Activated CD4-positive, alpha-beta T cell treated with anti-CD3 and anti-CD28 coated beads for 4 hours (primary cell): ENCODE measurements around the gene PKIG.
"Not testable (repeated sequence)": the region's sequence is repeated elsewhere in the genome, so short reads cannot be mapped to it uniquely, and the experiment has no call there.

Source experiments
- DNase-seq, 2 donors: peaks; one replicate each; pipeline ENCODE4 v3.0.0-alpha.2; 2020

Gene PKIG

DNA sequence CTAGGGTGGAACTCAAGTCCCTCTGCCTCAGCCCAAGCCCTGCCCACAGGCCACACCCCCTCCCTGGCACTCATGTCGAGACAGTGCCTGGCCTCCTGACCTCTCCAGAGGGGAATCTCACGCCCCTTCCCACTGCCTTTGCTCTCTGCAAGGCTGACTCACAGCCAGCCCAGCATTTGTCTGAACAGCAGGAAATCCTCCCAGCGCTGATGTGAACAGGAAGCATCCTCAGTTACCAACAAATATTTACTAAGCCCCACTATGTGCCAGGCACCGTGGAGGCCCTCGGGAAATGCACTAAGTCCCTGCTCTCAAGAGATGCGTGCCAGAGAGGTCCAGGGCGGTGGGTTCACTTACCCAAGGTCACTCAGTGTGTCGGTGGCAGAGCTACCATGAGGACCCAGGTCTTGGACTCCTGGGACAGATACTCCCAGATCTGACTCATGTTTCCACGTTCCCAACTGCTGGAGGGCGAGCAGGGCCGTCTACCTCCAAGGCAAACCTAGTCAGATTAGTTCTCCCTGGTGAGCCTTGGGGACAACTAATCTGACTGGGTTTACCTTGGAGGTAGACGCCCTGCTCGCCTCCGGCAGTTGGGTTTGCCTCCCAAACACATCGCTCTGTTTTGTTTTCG lies 61.3 kb downstream of the PKIG start:
- peak; percentile 33 to 35 for DNase-seq

DNA sequence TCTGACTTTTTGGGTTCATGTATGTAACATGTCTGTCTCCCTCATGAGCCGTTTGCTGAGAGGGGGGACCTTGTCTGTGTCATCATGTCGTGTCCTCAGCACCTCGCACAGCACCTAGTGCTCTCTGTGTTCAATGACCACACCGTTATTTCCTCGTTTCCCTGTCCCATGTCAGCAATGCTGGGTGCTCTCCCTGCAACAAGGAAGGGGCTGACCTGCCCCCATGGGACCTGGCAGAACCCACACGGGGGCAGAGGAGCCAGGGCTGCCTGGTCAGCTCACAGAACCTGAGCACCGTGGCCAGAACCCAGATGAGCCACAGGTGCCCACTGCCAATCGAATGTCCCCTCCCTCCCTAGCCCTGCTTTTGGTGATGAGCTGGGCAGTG lies 61.8 kb downstream of the PKIG start:
- DNase-seq = no peak

DNA sequence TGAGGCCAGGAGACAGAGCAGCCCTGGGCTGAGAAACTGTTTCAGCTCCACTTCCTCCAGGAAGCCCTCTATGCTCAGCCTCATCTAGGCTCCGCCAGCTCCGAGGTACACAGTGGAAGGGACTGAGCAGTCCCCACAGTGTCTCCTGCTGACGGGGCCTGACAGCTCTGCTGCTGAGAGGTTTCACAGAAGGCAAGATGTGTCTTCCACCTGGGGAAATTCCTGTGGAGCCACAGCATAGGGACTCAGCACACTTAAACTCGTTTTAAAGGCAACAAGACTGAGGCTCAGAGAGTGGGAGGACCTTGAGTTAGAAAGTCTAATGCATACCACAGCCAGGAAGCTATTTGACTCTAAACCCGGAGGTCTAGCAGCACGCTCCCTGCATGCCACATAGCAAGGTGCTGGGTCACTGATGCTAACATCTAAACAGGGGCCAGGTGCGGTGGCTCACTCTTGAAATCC lies 62.3 kb downstream of the PKIG start:
- peak; percentile 33 to 39 for DNase-seq

GRCh38 chr20:44646023-44646640 lies 63.8 kb downstream of the PKIG start:
- no peak for DNase-seq

DNA sequence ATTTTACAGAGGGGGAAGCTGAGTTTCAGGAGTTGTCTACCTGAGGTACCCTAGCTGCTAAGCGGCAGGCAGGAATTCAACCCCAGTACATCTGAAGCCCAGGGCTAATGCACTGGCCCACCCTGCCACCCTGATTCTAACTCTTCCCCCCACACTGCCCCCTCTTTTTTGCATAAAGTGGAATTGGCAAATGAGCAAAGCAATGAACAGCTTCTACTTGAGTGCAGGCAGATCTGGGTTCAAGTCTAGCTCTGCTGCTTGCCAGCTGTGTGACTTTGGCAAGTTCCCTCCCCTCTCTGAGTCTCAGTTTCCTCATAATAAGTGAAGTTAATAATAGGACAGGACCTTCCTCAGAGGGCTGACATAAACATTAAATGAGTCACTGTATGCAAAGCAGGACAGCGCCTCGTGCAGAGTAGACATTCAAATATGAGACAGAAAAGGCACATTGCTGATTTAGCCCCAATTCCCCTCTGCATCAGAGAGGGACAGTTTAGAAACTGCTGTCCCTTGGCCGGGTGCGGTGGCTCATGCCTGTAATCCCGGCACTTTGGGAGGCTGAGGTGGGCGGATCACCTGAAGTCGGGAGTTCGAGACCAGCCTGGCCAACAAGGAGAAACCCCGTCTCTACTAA lies 64.4 kb downstream of the PKIG start:
- no peak for DNase-seq

DNA sequence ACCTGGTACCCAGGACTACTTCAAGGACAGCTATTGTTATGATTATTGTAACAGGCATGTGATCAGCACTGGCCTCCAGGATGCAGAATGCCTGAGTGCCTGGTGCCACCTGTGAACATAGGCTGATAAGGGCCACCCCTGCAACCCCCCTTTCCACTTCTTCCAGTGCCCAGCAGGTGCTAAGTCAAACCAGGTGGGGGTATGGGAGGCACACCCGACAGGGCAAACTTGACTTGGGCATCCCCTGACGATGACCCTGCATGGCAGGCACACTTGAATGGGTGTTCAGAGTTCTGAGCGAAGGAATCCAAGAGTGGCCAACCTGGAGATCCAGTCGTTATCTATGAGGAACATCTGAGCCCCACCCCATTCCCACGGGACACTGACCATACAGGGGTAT lies 65.7 kb downstream of the PKIG start:
- DNase-seq = no peak

DNA sequence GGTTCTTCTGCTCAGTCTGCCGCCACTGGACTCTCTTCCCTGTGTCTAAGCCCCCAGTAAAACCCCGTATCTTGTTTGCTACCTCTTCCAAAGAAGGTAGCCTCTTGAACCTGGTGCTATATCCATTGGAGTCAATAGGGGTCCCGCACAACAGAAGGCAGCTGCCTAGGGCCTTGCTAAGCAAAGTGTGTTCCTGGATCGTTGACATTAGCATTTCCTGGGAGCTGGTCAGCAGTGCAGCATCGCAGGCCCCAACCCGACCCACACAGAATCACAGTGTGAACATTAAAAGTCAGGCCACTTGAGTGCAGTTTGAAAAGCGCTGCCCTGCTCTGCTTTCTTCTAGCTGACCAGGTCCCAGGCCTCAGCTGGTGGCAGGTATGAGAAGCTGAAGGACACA lies 66.2 kb downstream of the PKIG start:
- DNase-seq = no peak

DNA sequence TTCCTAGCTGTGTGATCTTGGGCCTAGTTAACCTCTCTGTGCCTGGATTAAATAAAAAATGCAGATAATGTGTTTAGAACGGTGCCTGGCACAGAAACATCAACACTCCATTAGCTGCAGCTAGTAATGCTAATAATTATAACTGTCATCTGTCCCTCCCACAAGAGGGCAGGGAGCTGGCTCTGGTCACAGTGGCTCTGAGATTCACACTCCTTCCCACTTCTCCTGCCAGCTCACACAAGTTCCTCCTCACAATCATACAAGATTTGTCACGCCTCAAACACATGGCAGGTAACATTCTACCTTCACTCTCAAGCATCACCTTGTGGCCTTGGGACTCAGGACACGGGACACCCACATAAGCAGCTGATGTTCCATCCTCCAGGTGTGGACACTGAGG lies 66.7 kb downstream of the PKIG start:
- no peak for DNase-seq

GRCh38 chr20:44649976-44650375 lies 67.6 kb downstream of the PKIG start:
- no peak for DNase-seq

DNA sequence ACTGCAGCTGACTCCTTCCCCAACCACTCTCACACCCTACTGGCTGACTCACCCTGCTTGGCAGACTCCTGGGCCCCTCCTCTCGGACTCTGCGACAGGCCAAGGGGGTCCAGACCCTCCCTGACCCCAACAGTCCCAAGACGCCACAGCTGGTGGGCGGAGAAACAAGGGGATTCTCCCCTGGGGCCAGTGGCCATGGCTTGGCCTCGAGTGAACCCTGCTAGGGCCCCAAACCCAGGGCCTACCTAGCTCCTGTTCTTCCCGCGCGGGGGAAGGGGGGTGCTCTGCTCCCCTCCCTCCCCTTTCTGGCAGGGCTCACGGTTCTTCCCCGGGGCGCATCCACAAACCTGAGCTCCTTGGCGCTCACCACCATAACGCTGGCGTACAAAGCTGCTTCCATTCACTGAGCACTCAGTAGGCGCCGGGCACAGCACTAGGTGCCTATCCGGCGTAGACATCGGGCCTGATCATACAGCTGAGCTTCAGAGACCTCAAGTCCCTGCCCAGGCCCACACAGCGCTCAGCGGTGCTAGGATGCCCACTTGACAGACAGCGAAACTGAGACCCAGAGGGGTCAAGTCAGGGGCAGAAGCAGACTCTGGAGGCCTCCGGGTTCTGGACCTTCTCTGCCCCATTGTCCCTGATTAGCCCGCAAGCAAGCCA lies 68.5 kb downstream of the PKIG start:
- peak; percentile 35 to 39 for DNase-seq

GRCh38 chr20:44651434-44651683 lies 69.0 kb downstream of the PKIG start:
- DNase-seq = no peak

GRCh38 chr20:44651684-44652423 lies 69.5 kb downstream of the PKIG start, which contains the start of gene ADA:
ADA (minus strand) TSS chr20:44651699; CDS start chr20:44651607, 92 bp downstream.
- DNase-seq = peak in 1 of 2 donors; percentile 37

DNA sequence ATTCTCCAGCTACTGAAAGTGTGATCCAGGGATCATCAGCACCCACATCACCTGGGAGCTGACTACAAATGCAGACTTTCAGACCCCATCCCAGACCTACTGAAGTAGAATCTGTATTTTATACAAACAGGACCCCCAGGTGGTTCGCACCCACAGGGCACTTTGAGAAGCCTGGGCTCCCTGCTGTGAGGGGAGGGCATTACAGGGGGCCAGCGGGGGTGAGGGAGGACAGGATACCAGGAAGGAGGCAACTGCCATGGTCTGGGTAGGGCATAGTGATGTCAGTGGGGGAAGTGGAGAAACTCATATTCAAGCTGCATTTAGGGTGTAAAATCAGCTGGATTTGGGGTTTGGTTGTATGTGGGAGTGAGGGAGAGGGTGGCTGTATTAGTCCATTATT lies 71.2 kb downstream of the PKIG start:
- no peak for DNase-seq

GRCh38 chr20:44654210-44654609 lies 71.8 kb downstream of the PKIG start:
- not testable (repeated sequence) for DNase-seq

DNA sequence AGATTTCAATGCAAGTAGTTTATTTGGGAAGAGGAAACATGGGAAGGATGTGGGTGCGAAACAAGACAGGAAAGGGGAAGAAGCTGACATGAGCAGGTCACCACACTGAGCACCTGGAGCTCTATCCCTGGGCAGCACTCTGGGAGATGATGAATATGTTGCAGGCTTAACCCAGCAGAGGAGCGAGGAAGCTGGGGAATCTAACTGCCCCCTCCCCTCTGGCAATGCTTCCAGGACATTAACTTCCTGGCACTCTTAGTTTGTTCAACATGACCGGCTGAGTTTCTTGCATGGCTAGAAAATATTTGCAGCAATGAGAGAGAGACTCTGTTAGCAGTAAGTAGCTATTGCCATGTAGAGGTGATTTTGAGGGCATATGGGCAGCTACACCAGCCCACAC lies 74.1 kb downstream of the PKIG start:
- DNase-seq = no peak

DNA sequence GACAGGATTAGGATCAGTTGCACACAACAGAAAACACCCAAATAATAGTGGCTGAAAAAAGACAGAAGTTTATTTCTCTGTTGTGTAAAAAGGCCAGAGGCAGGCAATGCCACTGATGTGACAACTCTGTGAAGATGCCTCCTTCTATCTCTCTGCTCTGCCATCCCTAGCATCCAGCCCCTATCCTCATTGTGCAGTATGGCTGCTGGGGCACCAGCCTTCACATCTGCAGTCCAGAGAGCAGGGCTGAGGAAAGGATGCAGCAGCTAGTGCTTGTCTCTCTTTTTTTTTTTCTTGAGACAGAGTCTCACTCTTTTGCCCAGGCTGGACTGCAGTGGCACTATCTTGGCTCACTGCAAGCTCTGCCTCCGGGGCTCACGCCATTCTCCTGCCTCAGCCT lies 75.5 kb downstream of the PKIG start:
- DNase-seq = no peak

GRCh38 chr20:44658810-44659209 lies 76.4 kb downstream of the PKIG start:
- DNase-seq = no peak

DNA sequence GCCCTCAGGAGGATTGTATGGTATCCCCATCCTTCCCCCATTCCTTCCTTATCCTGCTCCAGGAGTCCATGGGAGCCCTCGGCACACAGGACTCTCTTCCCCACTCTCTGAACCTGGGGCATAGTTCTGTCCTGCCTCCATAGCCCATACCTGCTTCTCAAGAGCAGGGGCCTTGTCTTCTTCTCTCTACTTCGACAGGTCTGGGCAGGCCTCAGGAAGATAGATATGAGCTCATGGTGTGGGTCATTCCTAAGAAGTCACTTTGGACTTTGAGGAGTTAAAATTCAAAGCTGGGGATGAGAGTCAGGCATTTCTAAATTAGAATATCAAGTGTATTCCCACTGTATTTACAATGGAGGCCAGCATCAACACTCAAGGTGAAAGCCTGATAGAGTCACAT lies 77.6 kb downstream of the PKIG start:
- DNase-seq = no peak

DNA sequence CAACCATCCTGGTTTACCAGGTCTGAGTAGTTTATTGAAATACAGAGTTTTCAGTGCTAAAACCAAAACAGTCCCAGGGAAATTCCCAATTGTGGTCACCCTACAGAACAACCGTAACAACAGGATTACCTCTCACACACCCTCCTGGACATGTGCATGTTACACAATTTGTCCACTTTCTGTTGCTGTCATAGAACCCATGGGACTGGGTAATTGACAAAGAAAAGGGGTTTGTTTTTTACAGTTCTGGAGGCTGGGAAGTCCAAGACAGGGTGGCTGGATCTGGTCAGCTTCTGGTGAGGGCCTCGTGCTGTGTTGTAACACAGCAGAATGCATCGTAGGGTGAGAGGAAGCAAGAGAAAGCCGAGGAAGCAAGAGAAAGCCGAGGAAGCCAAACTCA lies 78.2 kb downstream of the PKIG start:
- DNase-seq = no peak

DNA sequence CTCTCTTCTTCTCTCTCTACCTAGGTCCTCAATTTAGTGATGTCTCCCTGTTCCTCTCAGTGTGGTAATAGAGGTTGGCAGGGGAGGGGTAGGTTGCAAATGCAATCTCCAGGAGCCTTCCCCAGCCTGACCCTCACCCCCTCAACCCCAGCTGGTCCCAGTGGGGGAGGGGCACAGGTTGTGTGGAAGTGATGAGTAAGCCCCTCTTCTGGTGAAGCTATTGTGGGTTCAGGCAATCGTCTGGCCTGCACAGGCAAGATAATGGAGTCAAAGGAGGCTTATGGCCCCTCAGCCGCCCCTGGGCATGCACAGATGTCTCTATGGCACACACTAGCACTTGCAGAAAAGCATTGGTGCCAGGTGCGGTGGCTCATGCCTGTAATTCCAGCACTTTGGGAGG lies 79.9 kb downstream of the PKIG start:
- no peak for DNase-seq

DNA sequence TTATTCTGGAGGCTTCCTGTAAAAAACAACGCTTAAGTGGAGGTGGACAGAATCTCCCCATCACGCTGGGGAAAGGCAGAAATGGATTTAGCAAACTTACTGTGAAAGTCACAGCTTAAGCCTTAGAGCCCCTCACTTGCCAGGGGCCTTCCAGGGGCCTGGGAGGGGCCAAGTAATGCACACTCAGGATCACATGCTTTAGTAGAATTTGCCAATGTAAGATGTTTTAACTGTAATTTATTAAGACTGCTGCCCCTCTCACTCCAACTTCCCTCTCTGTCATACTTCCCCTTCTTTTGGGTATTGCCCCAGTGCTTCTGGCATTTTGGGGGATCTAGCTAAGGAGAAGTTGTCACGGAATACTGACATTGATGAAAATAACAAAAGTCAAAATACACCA lies 81.8 kb downstream of the PKIG start:
- DNase-seq = no peak

- no peak for DNase-seq
These were observed 83.7 kb downstream of the PKIG start for GRCh38 chr20:44666066-44666465.
